ENCODE results near the gene PYGB.
"Not testable (repeated sequence)": the region's sequence is repeated elsewhere in the genome, so short reads cannot be mapped to it uniquely, and the experiment has no call there.

Gene PYGB

DNA sequence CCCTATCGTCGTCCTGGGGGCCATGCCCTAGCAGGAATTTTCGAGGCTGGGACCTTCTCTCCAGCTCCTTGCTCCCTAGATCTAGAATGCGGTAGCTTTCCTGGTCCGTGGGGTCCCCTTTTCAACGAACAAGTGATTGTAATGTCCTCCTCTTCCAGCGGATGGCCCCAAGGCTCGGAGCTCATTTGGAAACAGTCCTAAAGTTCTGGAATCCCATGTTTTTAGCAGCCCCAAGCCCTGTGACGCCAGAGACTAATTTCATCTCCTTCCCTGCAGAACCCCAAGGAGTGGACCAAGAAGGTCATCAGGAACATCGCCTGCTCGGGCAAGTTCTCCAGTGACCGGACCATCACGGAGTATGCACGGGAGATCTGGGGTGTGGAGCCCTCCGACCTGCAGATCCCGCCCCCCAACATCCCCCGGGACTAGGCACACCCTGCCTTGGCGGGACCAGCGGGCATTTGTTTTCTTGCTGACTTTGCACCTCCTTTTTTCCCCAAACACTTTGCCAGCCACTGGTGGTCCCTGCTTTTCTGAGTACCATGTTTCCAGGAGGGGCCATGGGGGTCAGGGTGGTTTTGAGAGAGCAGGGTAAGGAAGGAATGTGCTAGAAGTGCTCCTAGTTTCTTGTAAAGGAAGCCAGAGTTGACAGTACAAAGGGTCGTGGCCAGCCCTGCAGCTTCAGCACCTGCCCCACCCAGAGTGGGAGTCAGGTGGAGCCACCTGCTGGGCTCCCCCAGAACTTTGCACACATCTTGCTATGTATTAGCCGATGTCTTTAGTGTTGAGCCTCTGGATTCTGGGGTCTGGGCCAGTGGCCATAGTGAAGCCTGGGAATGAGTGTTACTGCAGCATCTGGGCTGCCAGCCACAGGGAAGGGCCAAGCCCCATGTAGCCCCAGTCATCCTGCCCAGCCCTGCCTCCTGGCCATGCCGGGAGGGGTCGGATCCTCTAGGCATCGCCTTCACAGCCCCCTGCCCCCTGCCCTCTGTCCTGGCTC lies 48.5 kb downstream of the PYGB start:
- DNase-seq, result peak in 1 of 4 experiments; percentile 36

DNA sequence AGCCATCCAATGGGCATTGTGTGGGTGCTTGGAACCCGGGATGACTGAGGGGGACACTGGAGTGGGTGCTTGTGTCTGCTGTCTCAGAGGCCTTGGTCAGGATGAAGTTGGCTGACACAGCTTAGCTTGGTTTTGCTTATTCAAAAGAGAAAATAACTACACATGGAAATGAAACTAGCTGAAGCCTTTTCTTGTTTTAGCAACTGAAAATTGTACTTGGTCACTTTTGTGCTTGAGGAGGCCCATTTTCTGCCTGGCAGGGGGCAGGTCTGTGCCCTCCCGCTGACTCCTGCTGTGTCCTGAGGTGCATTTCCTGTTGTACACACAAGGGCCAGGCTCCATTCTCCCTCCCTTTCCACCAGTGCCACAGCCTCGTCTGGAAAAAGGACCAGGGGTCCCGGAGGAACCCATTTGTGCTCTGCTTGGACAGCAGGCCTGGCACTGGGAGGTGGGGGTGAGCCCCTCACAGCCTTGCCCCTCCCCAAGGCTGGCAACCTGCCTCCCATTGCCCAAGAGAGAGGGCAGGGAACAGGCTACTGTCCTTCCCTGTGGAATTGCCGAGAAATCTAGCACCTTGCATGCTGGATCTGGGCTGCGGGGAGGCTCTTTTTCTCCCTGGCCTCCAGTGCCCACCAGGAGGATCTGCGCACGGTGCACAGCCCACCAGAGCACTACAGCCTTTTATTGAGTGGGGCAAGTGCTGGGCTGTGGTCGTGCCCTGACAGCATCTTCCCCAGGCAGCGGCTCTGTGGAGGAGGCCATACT lies 49.4 kb downstream of the PYGB start:
- DNase-seq, result peak in 1 of 4 experiments; percentile 50

DNA sequence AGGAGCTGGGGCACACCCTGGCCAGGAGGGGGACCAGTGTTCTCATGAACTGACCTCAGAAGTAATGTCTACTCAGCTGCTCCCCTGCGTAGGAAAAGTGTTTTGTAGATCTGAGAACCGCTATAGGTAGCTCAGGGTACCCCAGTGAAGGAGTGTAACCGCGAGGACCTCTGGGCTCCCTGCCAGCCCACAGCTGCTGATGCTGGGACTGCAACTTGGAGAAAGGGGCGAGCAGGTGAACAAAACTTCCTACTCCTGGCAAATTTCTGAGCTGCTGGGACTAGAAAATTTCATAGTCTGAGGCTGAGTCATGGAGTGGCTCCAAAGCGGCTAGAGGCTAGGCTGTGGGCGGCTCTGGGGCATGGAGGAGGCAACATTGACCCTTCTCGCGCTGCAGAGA lies 51.9 kb downstream of the PYGB start:
- peak in 2 of 4 experiments; percentile 43 to 50 for DNase-seq

DNA sequence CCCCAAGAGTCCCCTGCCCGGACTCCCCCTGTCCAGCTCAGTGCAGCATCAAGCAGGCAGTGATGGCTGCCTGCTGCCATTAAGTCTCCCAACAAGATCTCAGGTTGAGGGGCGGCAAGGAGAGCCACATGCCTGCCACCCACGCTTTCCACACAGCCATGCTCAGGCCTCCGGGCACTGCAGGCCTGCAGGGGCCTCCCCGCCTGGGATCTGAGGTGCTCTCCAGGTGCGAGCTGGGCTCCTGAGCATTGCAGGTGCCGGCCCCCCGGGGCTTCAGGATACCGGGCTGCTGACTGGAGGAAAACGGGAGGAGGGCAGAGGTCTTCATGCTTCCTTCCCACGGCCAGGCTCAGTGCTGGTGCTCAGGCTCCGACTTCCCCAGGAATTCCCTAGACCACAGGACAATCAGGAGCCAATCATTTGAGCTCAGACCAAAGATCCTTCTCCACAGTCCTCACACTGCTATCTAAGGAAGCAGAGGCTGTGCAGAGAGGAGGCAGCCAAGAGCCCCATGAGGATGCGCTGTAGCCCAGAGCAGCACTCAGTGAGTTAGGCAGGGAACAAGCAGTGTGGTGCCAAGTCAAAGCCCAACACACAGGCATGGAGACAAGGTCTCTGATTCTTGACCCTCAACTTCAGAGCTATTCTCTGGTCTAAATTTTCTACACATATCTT lies 52.7 kb downstream of the PYGB start:
- peak in 1 of 4 experiments; percentile 18 for DNase-seq

DNA sequence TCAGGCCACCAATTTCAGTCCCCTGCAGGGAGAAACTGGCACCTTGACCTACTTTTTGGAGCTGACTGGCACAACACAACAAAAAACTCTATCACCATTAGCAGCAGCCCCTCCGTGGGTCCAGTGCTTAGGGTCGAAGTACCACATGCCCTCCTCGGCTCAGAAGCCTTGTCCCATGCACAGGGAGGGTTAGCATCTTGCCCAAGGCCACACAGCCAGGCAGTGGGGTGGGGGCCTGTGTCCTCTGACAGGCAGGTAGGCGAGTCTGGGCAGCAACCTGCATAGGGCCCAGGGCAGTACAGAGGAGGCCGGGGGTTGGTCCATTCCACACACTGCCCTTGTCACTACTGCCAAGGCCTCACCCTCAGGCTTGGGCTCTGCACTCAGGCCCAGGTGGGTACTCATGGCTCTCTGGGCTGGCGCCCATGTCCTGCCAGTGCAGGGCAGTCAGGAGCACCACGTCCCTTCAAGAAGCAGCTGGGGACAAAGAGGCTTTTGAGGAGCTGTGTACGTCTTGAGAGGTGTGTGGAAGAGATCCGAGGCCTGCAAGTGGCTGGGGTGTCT lies 53.6 kb downstream of the PYGB start:
- DNase-seq, result peak in 1 of 4 experiments; percentile 25

DNA sequence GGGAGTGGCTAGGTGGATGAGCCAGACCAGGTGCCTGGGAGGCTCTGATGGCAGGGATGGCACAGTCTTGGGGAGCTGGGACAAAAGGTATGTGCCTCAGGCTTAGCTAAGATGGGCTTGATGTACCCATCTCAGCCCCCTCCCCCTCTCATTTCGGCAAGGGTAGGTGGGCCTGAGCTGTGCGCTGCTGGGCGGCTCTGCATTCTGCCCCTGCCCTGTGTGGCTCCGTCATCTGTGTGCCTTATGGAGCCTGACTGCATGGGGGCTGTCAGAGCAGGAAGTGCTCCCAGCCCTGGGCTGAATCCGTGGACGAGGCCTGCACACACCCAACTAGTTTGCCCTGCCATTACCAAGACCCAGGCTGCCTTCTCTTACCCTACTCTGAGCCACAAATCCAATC lies 54.7 kb downstream of the PYGB start:
- DNase-seq, result no peak

DNA sequence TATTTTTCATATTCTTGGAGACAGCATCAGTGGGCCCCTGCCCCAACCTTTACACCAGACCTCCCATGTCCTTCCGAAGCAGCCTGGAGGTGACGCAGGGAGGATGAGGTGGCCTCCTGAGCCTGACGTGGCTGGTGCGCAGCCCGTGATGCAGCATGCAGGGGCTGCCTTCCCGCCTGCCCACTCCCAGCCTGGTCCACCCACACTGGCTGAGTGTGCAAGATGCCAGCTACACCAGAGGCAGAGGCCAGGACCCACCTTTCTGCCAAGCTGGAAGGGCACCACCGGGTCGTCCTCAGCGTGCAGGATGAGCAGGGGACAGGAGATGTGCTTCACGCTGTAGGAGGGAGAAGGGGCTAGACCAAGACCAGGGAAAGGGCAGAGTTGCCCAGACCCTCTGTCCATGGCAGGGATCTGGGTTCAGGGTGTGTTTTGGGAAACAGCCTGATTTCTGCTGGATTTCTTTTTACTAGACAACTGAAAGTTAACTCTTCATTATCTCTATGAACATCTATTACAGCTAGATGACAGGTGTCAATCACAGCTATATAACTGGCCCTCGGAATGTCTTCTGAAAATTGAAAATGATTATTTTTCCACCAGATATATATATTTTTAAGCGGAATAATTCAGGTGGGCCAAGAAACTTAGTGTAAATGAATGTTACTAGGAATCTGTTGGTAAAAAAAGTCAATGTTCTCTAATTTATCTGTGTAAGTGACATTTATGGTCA lies 55.6 kb downstream of the PYGB start:
- DNase-seq, result no peak

DNA sequence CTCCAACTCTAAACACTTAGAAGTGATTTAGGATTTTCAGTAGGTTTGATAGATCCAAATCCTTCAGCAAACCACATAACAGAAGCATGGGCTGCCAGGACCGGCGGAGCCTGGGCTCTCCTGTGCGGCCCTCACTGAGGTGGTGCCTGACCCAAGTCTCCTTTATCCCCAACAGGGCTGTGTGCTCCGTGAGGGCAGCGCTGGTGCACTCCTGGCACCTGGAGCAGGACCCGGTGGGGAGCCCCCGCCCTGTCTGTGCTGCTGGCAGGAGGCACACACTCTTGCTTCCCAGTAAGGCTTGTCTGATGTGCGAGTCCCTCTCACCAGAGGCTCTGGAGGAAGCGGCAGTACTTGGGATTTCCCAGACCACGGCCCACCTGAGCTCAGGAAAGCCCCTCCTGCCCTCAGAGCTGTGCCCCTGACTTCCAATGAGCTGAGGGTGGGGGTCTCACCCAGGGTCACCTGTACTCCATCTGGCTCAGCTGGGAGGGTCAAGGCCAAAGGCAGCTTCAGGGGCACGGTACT lies 56.2 kb downstream of the PYGB start:
- DNase-seq, result no peak

DNA sequence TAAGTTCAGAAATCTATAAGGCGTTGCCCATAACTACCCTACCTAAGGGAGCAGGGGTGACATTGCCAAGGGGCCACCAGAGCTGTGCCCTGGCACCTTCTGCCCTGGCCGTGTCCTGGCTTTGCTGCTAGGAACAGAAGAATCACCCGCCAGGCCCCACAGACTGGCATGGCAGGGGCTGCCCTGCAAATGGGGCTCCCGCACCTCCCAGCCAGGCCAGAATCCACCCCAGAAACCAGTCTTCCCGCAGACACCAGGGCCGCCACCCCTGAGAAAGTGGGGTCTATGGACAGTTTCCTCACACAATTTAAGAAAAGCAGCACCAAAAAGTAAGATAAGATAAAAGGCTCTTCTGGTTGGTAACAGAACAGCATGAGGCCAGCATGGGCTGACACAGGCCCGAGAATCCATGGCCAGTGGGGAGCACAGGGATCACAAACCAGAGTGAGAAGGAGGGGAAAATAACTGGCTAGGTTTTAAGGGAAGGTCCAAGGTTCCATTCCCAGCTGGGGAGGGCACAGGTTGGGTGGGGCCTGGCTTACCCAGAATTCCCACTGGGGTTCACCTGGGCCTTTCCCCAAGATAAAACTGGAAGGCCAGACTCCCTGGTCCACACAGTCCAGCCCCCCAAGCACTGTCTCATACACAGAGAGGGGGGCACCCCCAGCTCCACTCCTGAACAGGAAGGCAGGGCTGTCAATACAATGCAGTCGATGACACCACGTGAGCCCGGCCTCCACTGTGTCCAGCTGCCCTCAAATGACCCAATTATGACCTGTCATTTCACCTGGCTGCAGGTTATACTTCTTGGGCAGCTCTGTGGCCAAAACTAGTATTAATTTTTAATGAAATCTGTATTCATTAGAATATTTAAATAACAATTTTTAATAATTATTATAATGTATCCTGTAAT lies 59.4 kb downstream of the PYGB start:
- no peak for DNase-seq

DNA sequence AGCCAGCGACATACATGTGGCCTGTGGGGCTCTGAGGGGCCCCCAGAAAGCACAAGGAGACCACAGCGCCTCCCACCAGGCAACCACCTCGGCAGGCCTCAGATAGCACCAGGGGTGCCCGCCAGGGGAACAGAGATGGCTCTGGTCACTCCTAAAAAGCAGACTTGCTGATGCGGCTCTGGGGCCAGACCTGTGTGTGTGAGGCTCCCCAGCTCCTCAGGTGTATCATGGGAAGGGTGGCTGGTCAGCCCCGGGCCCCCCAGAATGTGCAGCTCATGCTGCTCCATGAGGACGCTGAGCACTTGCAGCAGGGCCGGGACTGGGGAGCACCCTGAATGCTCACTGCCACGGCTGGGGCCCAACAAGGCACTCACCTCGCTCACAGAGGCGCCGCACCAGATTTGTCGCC lies 60.2 kb downstream of the PYGB start:
- DNase-seq, result no peak

DNA sequence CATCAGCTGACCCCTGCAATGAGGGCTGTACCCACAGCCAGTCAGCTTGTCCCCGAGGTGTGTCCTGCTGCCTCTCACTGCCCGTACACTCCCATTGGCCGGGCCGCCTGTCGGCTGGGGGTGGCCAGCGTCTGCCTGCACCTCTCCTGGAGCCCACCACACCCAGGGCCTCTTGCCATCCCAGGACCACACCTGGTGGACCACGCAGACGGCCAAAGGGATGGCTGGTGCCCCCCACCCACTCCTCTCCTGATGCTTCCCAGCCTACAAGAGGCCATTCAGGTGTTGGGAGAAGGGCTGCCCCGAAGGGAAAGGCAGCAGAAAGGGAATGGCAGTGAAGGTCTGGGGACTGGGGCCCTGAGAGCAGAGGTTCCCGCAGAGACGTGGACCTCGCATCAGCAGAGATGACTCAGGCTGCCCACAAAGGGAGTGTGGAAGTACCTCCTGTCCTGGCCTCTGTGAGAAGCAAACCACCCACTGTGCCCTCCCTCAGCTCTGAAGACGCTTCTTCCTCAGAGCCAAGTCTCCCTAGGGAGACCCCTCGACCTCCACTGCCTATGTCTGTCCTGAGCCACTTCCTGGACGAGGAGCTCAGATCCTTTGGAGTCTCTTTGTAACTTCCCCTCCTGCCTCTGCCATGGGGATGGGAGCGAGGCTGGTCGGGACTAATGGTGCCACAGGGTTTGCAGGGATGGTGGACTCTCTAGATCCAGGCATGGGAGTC lies 60.9 kb downstream of the PYGB start:
- DNase-seq, result peak; percentile 76 to 90 (median 88)

DNA sequence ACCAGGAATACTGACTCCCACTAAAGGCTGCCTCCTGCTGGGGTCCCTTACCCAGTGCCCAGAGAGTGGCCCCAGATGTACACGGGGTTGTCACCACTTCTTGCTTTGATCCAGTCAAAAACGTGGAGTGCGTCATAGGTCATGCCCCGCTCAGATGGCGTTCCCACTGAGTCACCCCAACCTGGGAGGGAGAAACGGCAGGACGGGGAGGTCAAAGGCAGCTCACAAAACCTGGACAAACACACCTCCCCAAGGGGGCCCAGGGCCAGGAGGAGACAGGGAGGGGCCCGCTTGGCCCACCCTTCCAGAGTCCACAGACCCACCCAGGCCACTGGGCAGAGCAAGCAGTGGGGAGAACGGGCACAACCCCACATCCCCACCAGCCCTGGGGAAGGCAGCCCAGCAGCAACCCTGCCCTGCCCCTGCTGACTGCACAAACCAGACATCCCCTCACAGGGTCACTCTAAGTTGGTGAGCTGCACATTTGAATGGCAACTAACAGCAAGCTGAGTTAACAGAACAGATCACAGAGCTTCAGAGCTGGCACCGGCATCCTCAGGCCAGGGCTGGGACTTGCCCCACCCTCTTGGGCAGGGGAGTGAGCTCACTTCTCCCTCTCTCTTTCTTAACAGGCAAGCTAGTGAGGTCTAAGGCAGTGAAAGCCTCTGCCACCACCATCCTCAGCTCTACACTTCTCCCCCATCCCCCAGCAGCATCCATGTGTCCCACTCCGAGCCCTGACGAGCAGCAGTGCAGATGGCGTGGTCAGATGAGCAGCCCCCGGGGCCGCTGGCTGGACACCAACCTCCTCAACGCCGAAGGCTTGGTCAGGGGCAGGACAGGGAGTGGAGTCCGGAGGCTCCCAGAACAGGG lies 61.7 kb downstream of the PYGB start:
- DNase-seq, result peak; percentile 73 to 93 (median 90)

DNA sequence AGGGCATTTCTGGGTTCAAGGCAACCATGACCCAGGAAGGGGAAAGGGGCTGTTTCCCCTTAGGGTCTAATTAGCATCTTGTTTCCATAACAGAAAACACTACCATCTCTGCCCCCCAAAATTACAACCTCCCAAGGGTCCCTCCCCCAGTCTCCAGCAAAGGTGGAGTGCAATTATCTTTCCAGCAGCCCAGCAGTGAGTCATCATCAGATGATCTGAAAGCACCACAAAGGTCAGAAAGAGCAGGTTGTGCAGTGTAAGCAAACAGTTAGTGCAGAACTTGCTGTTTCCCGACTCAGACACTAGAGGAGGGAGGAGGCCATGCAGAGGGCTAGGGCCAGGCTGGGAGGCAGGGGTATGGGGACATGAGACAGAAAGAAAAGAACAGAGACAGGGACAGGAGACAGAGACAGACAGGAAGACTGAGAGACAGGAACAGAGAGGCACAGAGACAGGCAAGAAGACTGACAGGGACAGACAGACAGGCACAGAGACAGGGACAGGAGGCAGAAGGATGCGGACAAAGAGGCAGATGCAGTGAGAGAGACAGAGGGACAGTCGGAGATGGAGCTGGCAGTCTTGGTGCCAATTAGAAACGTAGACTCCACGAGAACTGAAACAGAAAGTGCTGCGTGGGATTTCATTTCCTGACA lies 62.5 kb downstream of the PYGB start:
- DNase-seq, result peak; percentile 88 to 96 (median 92)

DNA sequence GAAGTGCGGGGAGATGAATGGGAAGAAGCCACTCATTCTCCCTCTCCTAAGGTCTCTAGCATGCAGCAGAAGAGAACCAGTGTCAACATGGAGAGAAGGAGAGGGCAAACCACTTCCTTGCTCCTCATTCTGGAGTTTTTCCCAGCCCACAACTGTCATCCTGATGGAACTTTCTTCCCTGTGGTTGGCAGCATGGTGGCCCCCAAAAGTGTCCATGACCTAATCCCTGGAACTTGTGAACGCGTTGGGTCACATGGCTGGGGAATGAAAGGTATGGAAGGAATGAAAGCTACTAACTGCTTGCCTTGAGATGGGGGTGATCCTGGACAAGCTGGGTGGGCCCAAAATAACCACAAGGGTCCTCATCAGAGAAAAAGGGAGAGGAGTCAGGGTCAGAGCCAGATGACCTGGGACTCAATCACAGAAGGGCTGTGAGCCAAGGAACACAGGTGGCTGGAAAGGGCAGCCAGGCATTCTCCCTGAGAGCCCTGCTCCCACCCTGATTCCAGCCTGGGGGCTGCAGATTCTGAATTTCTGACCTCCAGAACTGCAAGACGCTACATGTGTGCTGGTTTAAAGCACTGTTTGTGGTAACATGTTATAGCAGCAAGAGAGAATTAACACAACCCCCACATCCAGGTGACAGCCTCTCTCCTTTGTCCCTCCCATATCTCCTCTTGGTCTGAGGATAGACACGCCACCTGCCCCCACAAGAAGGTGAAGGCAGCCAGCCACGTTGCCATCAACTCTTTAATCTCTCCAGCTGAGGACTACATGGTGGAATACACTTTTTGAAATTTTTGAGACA lies 63.2 kb downstream of the PYGB start:
- DNase-seq, result no peak

DNA sequence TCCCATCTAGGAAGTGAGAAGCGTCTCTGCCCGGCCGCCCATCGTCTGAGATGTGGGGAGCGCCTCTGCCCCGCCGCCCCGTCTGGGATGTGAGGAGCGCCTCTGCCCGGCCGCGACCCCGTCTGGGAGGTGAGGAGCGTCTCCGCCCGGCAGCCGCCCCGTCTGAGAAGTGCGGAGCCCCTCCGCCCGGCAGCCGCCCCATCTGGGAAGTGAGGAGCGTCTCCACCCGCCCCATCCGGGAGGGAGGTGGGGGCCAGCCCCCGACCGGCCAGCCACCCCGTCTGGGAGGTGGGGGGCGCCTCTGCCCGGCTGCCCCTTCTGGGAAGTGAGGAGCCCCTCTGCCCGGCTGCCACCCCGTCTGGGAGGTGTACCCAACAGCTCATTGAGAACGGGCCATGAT lies 64.8 kb downstream of the PYGB start:
- DNase-seq, result not testable (repeated sequence)

DNA sequence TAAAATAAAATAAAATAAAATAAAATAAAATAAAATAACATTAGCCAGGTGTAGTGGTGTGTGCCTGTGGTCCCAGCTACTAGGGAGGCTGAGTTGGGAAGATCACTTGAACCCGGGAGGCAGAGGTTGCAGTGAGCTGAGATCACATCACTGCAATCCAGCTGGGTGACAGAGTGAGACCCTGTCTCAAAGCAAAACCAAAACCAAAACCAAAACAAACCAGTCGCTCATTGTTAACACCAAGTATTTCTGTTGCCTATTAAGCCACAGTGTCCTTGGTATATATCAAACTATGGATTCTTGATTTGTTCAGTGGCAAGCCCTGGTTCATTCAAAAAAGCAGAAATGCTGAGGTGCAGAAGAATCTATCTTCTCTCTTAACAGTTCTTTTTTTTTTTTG lies 65.7 kb downstream of the PYGB start:
- DNase-seq, result no peak

All from suppressor macrophage (primary cell).